HepG2 (cell line): ENCODE results near the gene IRF2BPL. TPM values are rescaled to one million over a fixed set of nuclear protein-coding genes. Genes with fewer than 3 reads are reported as not detected.

Source experiments
- ARHGAP35 ChIP-seq: sonication (generic); formaldehyde crosslinking; IDR thresholded peaks from 2 replicates; pipeline ENCODE4 v1.9.0; 2022; ENCODE audit warnings: mild to moderate bottlenecking, inconsistent platforms, moderate library complexity, missing genetic modification reagents, borderline replicate concordance
- DR1 ChIP-seq: sonication (generic); formaldehyde crosslinking; IDR thresholded peaks from 2 replicates; pipeline ENCODE4 v1.8.0; 2021; ENCODE audit warnings: mild to moderate bottlenecking, missing genetic modification reagents, inconsistent platforms
- FOXM1 ChIP-seq: sonication (generic); formaldehyde crosslinking; IDR thresholded peaks from 2 replicates; pipeline ENCODE4 v1.5.0; 2020; ENCODE audit warnings: missing genetic modification reagents
- HOXA7 ChIP-seq: sonication (generic); formaldehyde crosslinking; IDR thresholded peaks from 2 replicates; pipeline ENCODE4 v1.8.1; 2022; ENCODE audit warnings: mild to moderate bottlenecking, missing genetic modification reagents, moderate library complexity
- KLF9 ChIP-seq: IDR thresholded peaks from 2 replicates; pipeline ENCODE4 v1.6.1; 2016; ENCODE audit warnings: low read depth
- SP140L ChIP-seq: sonication (generic); formaldehyde crosslinking; IDR thresholded peaks from 2 replicates; pipeline ENCODE4 v1.4.0; 2020; ENCODE audit warnings: missing genetic modification reagents, borderline replicate concordance
- ZBTB8A ChIP-seq: sonication (generic); formaldehyde crosslinking; IDR thresholded peaks from 2 replicates; pipeline ENCODE4 v1.4.0; 2020; ENCODE audit warnings: mild to moderate bottlenecking, low read depth, missing genetic modification reagents, borderline replicate concordance
- ZFAT ChIP-seq: sonication (generic); formaldehyde crosslinking; conservative IDR thresholded peaks from 2 replicates; pipeline ENCODE4 v1.8.1; 2023; ENCODE audit warnings: missing genetic modification reagents, inconsistent platforms
- ZNF251 ChIP-seq: sonication (generic); formaldehyde crosslinking; IDR thresholded peaks from 2 replicates; pipeline ENCODE4 v1.9.0; 2021; ENCODE audit warnings: mild to moderate bottlenecking, missing genetic modification reagents
- ZNF343 ChIP-seq: sonication (generic); formaldehyde crosslinking; IDR thresholded peaks from 2 replicates; pipeline ENCODE4 v1.4.0; 2020; ENCODE audit warnings: mild to moderate bottlenecking, missing genetic modification reagents
- ZNF773 ChIP-seq: sonication (generic); formaldehyde crosslinking; IDR thresholded peaks from 2 replicates; pipeline ENCODE4 v1.4.0; 2020; ENCODE audit warnings: missing genetic modification reagents, borderline replicate concordance
- polyA plus RNA-seq, 8 experiments: library from polyadenylated mRNA; depleted of rRNA in 3 of 8; stranded (reverse) in 7 of 8; unstranded in 1 of 8; fragments of >200 nt; fragmentation: Illumina TruSeq in 4 of 8; extraction: Trizol in 4 of 8; gene quantifications; 2 replicates each; pipeline versions ENCODE4 v1.2.1 to v1.2.3, GENCODE V29; 2011 to 2016; ENCODE audit warnings: low read depth in 4 of 8, missing spikeins in 1 of 8, mixed read lengths in 1 of 8; ENCODE audit not compliant: insufficient read depth in 1 of 8
- total RNA-seq, 5 experiments: library from RNA; depleted of rRNA; stranded (reverse); fragments of >200 nt; fragmentation: Illumina TruSeq; extraction: Trizol; gene quantifications; 2 replicates each; pipeline ENCODE4 v1.2.3, GENCODE V29; 2016; ENCODE audit warnings: low read depth in 1 of 5
- TF ChIP-seq, protein P1 (sequence below): sonication (generic); formaldehyde crosslinking; IDR thresholded peaks from 2 replicates; pipeline ENCODE4 v1.5.1; 2020; ENCODE audit warnings: mild to moderate bottlenecking, missing genetic modification reagents, moderate library complexity
- TF ChIP-seq, protein P2 (sequence below): sonication (generic); formaldehyde crosslinking; IDR thresholded peaks from 2 replicates; pipeline ENCODE4 v1.4.0; 2020; ENCODE audit warnings: mild to moderate bottlenecking, low read depth, missing genetic modification reagents
- TF ChIP-seq, protein P3 (sequence below): sonication (generic); formaldehyde crosslinking; conservative IDR thresholded peaks from 2 replicates; pipeline ENCODE4 v1.5.0; 2020; ENCODE audit warnings: missing genetic modification reagents
- TF ChIP-seq, protein P4 (sequence below): sonication (generic); formaldehyde crosslinking; conservative IDR thresholded peaks from 2 replicates; pipeline ENCODE4 v1.8.0; 2022; ENCODE audit warnings: missing genetic modification reagents
- TF ChIP-seq, protein P5 (sequence below): sonication (generic); formaldehyde crosslinking; IDR thresholded peaks from 2 replicates; pipeline ENCODE4 v1.8.1; 2023; ENCODE audit warnings: missing genetic modification reagents, mild to moderate bottlenecking, borderline replicate concordance

IRF2BPL gene
- total and polyA plus RNA-seq, 2 of the 13 experiments (the other 11 are each of a cell fraction or from before 2014, with no cell fraction given): 6.6 to 8.4 TPM

DNA sequence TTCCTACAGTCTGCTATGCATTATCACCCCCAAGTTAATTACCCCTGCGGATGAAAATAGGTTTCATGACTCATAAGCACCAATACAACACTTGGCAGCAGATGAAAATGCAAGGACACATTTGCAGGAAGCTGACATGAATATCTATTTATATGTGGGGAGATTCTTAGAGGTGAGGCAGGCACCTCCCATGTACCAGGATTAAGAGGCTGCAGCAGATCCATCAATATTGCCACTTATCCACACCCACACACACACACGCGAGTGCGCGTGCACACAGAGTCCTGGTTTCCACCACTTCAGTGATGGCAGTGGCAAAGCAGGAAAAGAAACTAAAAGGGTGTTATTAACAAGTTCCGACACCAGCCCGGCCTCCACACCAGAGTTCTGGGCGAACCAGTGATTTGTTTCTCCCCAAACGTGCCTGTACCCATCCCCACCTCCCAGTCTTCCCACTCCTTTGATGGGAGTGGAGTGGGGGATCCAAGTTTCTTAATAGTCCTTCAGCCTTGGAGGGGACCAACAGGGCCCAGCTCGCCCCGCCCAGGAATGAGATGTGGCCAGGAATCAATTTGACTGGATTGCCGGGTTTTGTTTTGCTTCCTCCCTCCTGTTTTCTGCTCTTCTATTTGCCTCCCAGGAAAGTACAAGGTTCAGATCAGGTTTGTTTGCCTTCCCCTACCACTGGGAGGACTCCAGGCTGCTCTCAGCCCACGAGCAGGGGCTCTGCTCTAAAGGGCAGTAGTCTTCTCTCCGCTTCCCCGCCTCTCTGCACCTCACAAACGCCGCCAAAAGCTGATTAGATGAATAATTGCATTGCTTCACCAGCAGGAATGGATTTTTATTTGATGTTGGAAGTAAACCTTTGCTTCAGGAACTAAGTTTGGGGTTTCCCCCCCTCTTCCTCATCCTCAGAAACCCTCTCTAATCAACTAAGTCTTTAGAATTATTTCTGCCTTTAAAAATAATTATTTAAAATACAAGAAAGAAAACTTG, 5.2 kb downstream of the IRF2BPL start (continued):
- TF ChIP-seq, protein P1, sequence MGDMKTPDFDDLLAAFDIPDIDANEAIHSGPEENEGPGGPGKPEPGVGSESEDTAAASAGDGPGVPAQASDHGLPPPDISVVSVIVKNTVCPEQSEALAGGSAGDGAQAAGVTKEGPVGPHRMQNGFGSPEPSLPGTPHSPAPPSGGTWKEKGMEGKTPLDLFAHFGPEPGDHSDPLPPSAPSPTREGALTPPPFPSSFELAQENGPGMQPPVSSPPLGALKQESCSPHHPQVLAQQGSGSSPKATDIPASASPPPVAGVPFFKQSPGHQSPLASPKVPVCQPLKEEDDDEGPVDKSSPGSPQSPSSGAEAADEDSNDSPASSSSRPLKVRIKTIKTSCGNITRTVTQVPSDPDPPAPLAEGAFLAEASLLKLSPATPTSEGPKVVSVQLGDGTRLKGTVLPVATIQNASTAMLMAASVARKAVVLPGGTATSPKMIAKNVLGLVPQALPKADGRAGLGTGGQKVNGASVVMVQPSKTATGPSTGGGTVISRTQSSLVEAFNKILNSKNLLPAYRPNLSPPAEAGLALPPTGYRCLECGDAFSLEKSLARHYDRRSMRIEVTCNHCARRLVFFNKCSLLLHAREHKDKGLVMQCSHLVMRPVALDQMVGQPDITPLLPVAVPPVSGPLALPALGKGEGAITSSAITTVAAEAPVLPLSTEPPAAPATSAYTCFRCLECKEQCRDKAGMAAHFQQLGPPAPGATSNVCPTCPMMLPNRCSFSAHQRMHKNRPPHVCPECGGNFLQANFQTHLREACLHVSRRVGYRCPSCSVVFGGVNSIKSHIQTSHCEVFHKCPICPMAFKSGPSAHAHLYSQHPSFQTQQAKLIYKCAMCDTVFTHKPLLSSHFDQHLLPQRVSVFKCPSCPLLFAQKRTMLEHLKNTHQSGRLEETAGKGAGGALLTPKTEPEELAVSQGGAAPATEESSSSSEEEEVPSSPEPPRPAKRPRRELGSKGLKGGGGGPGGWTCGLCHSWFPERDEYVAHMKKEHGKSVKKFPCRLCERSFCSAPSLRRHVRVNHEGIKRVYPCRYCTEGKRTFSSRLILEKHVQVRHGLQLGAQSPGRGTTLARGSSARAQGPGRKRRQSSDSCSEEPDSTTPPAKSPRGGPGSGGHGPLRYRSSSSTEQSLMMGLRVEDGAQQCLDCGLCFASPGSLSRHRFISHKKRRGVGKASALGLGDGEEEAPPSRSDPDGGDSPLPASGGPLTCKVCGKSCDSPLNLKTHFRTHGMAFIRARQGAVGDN (CRISPR knock-in tag): peak; percentile 40; the same call in 1 of the 2 replicates
- TF ChIP-seq FOXM1 (no peak), KLF9 (CRISPR knock-in tag) (no peak), ZNF251 (CRISPR knock-in tag) (no peak), ZNF343 (no peak), ARHGAP35 (CRISPR knock-in tag) (no peak), HOXA7 (no peak), SP140L (no peak), ZNF773 (CRISPR knock-in tag) (no peak), ZFAT (CRISPR knock-in tag) (no peak), DR1 (CRISPR knock-in tag) (no peak), ZBTB8A (CRISPR knock-in tag) (no peak)
- TF ChIP-seq, protein P2, sequence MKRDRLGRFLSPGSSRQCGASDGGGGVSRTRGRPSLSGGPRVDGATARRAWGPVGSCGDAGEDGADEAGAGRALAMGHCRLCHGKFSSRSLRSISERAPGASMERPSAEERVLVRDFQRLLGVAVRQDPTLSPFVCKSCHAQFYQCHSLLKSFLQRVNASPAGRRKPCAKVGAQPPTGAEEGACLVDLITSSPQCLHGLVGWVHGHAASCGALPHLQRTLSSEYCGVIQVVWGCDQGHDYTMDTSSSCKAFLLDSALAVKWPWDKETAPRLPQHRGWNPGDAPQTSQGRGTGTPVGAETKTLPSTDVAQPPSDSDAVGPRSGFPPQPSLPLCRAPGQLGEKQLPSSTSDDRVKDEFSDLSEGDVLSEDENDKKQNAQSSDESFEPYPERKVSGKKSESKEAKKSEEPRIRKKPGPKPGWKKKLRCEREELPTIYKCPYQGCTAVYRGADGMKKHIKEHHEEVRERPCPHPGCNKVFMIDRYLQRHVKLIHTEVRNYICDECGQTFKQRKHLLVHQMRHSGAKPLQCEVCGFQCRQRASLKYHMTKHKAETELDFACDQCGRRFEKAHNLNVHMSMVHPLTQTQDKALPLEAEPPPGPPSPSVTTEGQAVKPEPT (CRISPR knock-in tag): no peak
- TF ChIP-seq, protein P3, sequence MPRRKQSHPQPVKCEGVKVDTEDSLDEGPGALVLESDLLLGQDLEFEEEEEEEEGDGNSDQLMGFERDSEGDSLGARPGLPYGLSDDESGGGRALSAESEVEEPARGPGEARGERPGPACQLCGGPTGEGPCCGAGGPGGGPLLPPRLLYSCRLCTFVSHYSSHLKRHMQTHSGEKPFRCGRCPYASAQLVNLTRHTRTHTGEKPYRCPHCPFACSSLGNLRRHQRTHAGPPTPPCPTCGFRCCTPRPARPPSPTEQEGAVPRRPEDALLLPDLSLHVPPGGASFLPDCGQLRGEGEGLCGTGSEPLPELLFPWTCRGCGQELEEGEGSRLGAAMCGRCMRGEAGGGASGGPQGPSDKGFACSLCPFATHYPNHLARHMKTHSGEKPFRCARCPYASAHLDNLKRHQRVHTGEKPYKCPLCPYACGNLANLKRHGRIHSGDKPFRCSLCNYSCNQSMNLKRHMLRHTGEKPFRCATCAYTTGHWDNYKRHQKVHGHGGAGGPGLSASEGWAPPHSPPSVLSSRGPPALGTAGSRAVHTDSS: no peak
- TF ChIP-seq, protein P4, sequence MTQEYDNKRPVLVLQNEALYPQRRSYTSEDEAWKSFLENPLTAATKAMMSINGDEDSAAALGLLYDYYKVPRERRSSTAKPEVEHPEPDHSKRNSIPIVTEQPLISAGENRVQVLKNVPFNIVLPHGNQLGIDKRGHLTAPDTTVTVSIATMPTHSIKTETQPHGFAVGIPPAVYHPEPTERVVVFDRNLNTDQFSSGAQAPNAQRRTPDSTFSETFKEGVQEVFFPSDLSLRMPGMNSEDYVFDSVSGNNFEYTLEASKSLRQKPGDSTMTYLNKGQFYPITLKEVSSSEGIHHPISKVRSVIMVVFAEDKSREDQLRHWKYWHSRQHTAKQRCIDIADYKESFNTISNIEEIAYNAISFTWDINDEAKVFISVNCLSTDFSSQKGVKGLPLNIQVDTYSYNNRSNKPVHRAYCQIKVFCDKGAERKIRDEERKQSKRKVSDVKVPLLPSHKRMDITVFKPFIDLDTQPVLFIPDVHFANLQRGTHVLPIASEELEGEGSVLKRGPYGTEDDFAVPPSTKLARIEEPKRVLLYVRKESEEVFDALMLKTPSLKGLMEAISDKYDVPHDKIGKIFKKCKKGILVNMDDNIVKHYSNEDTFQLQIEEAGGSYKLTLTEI: no peak
- TF ChIP-seq, protein P5, sequence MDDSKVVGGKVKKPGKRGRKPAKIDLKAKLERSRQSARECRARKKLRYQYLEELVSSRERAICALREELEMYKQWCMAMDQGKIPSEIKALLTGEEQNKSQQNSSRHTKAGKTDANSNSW (CRISPR knock-in tag): no peak
